ENCODE measurements around the gene PTPRCAP.

The PTPRCAP gene

DNA sequence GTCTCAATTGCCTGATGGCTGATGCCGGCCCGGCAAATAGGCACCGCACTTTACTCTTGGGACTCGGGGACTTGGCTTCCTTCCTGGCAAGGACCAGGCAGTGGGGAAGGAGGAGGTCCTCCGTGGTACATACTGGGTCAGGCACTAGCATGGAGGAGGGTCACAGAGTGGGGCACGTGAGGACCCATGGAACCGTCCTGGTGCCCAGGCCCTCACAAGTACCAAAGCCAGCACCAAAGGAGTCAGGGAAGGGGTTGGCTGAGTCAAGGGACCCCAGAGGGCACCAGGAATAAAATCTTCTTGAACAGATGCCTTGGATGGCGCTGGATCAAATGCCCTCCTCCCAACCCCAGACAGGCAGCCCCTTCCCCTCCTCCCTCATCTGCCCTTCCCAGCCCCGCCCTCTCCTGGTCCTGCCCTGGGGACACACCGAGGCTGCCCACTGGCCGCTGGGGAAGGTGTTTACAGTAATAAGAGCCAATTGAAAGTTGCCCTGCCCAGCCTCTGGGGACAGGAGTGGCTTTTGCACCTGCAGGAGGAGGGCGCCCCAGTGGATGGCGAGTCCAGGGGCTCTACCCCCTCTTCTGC lies 27.6 kb downstream of the PTPRCAP start:
- H3K36me3 ChIP-seq (ENCODE audit: control insufficient read depth, insufficient read depth, low read length) = no peaks in the 10 kb centered on the region
- no peak overlapping the region for H2AFZ ChIP-seq
- no peaks in the 10 kb centered on the region for H3K79me2 ChIP-seq
- H3K27ac ChIP-seq = no peak overlapping the region
- H3K9ac ChIP-seq = no peak overlapping the region
- TF ChIP-seq, protein P1, sequence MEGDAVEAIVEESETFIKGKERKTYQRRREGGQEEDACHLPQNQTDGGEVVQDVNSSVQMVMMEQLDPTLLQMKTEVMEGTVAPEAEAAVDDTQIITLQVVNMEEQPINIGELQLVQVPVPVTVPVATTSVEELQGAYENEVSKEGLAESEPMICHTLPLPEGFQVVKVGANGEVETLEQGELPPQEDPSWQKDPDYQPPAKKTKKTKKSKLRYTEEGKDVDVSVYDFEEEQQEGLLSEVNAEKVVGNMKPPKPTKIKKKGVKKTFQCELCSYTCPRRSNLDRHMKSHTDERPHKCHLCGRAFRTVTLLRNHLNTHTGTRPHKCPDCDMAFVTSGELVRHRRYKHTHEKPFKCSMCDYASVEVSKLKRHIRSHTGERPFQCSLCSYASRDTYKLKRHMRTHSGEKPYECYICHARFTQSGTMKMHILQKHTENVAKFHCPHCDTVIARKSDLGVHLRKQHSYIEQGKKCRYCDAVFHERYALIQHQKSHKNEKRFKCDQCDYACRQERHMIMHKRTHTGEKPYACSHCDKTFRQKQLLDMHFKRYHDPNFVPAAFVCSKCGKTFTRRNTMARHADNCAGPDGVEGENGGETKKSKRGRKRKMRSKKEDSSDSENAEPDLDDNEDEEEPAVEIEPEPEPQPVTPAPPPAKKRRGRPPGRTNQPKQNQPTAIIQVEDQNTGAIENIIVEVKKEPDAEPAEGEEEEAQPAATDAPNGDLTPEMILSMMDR (IDR thresholded peaks at IDR 0.05) = no peak
- no peaks in the 10 kb centered on the region for H3K27me3 ChIP-seq (ENCODE audit: control insufficient read depth, insufficient read depth, low read length)
- H3K4me1 ChIP-seq = no peaks in the 10 kb centered on the region
- H3K4me3 ChIP-seq (ENCODE audit: low read depth, low read length) = no peak overlapping the region
- H3K9me3 ChIP-seq (ENCODE audit: control insufficient read depth, low read length) = no peaks in the 10 kb centered on the region
- no peak overlapping the region for H3K4me2 ChIP-seq (ENCODE audit: low read length)

DNA sequence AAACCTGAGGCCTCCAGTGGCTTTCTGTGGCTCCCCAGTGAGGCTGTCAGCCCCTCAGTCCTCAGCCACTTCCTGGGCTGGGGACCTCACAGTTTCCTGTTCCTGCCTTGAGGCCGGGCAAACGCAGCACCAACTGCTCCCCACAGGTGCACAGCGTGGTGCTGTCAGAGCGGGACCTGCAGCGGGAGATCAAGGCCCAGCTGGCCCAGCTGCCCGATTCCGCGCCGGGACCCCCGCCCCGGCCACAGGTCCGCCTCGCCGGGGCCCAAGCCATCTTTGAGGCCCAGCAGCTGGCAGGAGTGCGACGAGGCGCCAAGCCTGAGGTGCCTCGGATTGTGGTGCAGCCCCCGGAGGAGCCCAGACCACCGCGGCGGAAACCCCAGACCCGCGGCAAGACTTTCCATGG lies 28.2 kb downstream of the PTPRCAP start:
- no peak overlapping the region for H3K9ac ChIP-seq
- no peaks in the 10 kb centered on the region for H3K79me2 ChIP-seq
- no peak overlapping the region for H3K27ac ChIP-seq
- no peak overlapping the region for H3K4me2 ChIP-seq (ENCODE audit: low read length)
- H3K36me3 ChIP-seq (ENCODE audit: control insufficient read depth, insufficient read depth, low read length) = no peaks in the 10 kb centered on the region
- no peaks in the 10 kb centered on the region for H3K9me3 ChIP-seq (ENCODE audit: control insufficient read depth, low read length)
- H3K4me3 ChIP-seq (ENCODE audit: low read depth, low read length) = no peak overlapping the region
- no peaks in the 10 kb centered on the region for H3K27me3 ChIP-seq (ENCODE audit: control insufficient read depth, insufficient read depth, low read length)
- no peak overlapping the region for H2AFZ ChIP-seq
- H3K4me1 ChIP-seq = no peaks in the 10 kb centered on the region
- TF ChIP-seq, protein P1 (IDR thresholded peaks at IDR 0.05) = no peak

DNA sequence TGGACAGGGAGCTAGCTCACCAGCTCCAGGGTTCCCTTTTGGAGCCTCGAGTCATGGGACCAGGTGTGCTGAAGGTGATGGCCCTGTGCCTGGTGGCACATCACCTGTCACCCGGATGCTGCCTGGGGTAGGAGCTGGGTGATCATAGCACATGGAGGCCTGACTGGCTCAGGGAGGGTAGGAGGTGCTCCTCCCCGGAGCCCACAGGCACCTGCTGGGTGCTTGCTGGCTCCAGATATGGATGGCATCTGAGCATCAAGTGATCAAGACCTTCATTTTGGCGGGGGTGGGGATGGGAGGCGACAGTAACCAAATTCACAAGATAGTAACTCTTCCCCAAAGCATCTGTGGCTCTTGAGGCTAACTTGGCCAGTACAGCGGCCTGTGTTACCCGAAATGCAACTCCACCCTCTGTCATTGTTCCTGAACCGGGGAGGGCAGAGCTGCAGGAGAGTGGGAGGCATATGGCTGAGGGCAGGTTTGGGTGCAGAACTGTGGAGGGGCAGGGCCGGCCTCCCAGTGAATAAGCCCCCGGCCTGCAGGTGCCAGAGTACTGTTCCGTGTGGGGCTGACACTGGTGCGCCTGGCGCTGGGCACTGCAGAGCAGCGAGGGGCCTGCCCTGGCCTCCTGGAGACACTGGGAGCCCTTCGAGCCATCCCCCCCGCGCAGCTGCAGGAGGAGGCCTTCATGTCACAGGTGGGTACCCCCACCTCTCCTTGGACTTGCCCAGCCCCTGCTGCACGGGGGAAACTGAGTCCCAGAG lies 28.9 kb downstream of the PTPRCAP start:
- Histone ChIP-seq H3K4me1 (no peaks in the 10 kb centered on the region), H2AFZ (no peak overlapping the region), H3K27ac (no peak overlapping the region), H3K9ac (no peak overlapping the region), H3K36me3 (ENCODE audit: control insufficient read depth, insufficient read depth, low read length) (no peaks in the 10 kb centered on the region), H3K9me3 (ENCODE audit: control insufficient read depth, low read length) (no peaks in the 10 kb centered on the region), H3K4me3 (ENCODE audit: low read depth, low read length) (no peak overlapping the region), H3K4me2 (ENCODE audit: low read length) (no peak overlapping the region), H3K27me3 (ENCODE audit: control insufficient read depth, insufficient read depth, low read length) (no peaks in the 10 kb centered on the region), H3K79me2 (no peaks in the 10 kb centered on the region)
- TF ChIP-seq, protein P1 (IDR thresholded peaks at IDR 0.05) = no peak

DNA sequence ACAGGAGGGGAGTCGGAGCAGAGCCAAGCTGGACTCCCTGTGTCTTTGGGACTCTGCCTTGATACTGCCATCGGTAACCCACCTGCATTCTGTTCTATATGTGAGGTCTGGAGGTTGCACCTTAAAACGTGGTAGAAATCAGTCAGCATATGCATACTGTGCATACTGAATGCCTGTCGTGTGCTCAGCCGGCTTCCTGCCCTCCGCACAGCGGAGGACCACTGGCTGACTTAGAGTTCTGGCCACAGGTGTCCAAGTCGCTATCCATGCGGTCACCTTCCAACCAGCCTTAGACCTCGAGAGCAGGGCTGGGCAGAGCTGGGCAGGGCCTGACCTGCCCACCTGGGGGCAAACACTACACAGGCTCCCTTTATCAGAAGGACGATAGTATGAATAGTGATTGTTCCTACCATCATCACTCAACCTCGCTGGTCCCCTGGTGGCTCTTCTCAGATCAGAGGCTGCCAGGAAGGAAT lies 29.8 kb downstream of the PTPRCAP start:
- Histone ChIP-seq H3K9ac (no peak overlapping the region), H3K27ac (no peak overlapping the region)

More for the DNA sequence above, 29.8 kb downstream of the PTPRCAP start:
- Histone ChIP-seq H3K36me3 (ENCODE audit: control insufficient read depth, insufficient read depth, low read length) (no peaks in the 10 kb centered on the region), H3K27me3 (ENCODE audit: control insufficient read depth, insufficient read depth, low read length) (no peaks in the 10 kb centered on the region), H3K4me2 (ENCODE audit: low read length) (no peak overlapping the region), H2AFZ (no peak overlapping the region), H3K4me3 (ENCODE audit: low read depth, low read length) (no peak overlapping the region), H3K9me3 (ENCODE audit: control insufficient read depth, low read length) (no peaks in the 10 kb centered on the region), H3K79me2 (no peaks in the 10 kb centered on the region), H3K4me1 (no peaks in the 10 kb centered on the region)
- TF ChIP-seq, protein P1 (IDR thresholded peaks at IDR 0.05) = no peak
